Muscle layer of colon (tissue), 2 donors: ENCODE measurements around the gene CSF1R.
"Not testable (repeated sequence)": the region's sequence is repeated elsewhere in the genome, so short reads cannot be mapped to it uniquely, and the experiment has no call there.

Experiments used
- H3K27ac ChIP-seq: one replicate; pipeline ENCODE4 v1.7.0; 2013; ENCODE audit warnings: low read depth, mild to moderate bottlenecking, low read length, moderate library complexity
- H3K27me3 ChIP-seq, 2 donors: one replicate each; pipeline ENCODE4 v1.7.0; 2013; ENCODE audit warnings: low read length in 2 of 2, mild to moderate bottlenecking in 2 of 2; ENCODE audit not compliant: insufficient read depth in 2 of 2, control insufficient read depth in 1 of 2
- H3K36me3 ChIP-seq: one replicate; pipeline ENCODE4 v1.7.0; 2013; ENCODE audit warnings: mild to moderate bottlenecking, low read length; ENCODE audit not compliant: insufficient read depth
- H3K4me1 ChIP-seq: one replicate; pipeline ENCODE4 v1.7.0; 2013; ENCODE audit warnings: mild to moderate bottlenecking, low read length; ENCODE audit not compliant: insufficient read depth
- H3K4me3 ChIP-seq, 2 donors: one replicate each; pipeline ENCODE4 v1.7.0; 2013; ENCODE audit warnings: low read length in 2 of 2, low read depth in 1 of 2, mild to moderate bottlenecking in 1 of 2, moderate library complexity in 1 of 2
- H3K9ac ChIP-seq: one replicate; pipeline ENCODE4 v1.7.0; 2013; ENCODE audit warnings: low read length
- H3K9me3 ChIP-seq: one replicate; pipeline ENCODE4 v1.7.0; 2013; ENCODE audit warnings: mild to moderate bottlenecking, low read length
- donor health status: abdominal sarcoma.
- donor health status: Adenocarcinoma of cecum.

The CSF1R gene

GRCh38 chr5:150084754-150085153, 1.6 kb downstream of the CSF1R start:
- H3K4me3 ChIP-seq, H3K9me3 ChIP-seq, H3K9ac ChIP-seq, H3K4me1 ChIP-seq, H3K36me3 ChIP-seq, H3K27ac ChIP-seq, H3K27me3 ChIP-seq: not testable (repeated sequence)

GRCh38 chr5:150082889-150083288, 3.5 kb downstream of the CSF1R start:
- no peaks in the 10 kb centered on the region for H3K36me3 ChIP-seq
- H3K4me3 ChIP-seq = no peak overlapping the region
- no peak overlapping the region for H3K9ac ChIP-seq
- H3K27me3 ChIP-seq = no peaks in the 10 kb centered on the region
- H3K9me3 ChIP-seq = no peaks in the 10 kb centered on the region
- H3K27ac ChIP-seq = no peak overlapping the region
- H3K4me1 ChIP-seq = no peaks in the 10 kb centered on the region

- Histone ChIP-seq H3K27ac (no peak overlapping the region), H3K36me3 (no peaks in the 10 kb centered on the region), H3K4me1 (no peaks in the 10 kb centered on the region), H3K9me3 (no peaks in the 10 kb centered on the region), H3K9ac (no peak overlapping the region), H3K27me3 (no peaks in the 10 kb centered on the region), H3K4me3 (no peak overlapping the region)
These were observed 4.0 kb downstream of the CSF1R start for GRCh38 chr5:150082374-150082773.

- Histone ChIP-seq H3K36me3 (no peaks in the 10 kb centered on the region), H3K4me1 (no peaks in the 10 kb centered on the region), H3K27ac (no peak overlapping the region), H3K9me3 (no peaks in the 10 kb centered on the region), H3K27me3 (no peaks in the 10 kb centered on the region), H3K9ac (no peak overlapping the region), H3K4me3 (no peak overlapping the region)
These were observed 4.6 kb downstream of the CSF1R start for GRCh38 chr5:150081541-150082283.

GRCh38 chr5:150080696-150081435, 5.5 kb downstream of the CSF1R start:
- H3K36me3 ChIP-seq = no peaks in the 10 kb centered on the region
- H3K4me1 ChIP-seq = no peaks in the 10 kb centered on the region
- H3K27ac ChIP-seq = no peak overlapping the region
- H3K9me3 ChIP-seq = no peaks in the 10 kb centered on the region
- no peaks in the 10 kb centered on the region for H3K27me3 ChIP-seq
- H3K4me3 ChIP-seq = no peak overlapping the region
- no peak overlapping the region for H3K9ac ChIP-seq

- Histone ChIP-seq H3K27me3 (no peaks in the 10 kb centered on the region), H3K27ac (no peak overlapping the region), H3K36me3 (no peaks in the 10 kb centered on the region), H3K9ac (no peak overlapping the region), H3K4me3 (no peak overlapping the region), H3K4me1 (no peaks in the 10 kb centered on the region), H3K9me3 (no peaks in the 10 kb centered on the region)
These were observed 6.4 kb downstream of the CSF1R start for GRCh38 chr5:150079909-150080461.

GRCh38 chr5:150078802-150079689, 7.3 kb downstream of the CSF1R start:
- H3K9me3 ChIP-seq = no peaks in the 10 kb centered on the region
- H3K4me3 ChIP-seq = no peak overlapping the region
- no peaks in the 10 kb centered on the region for H3K27me3 ChIP-seq
- H3K9ac ChIP-seq = no peak overlapping the region
- H3K36me3 ChIP-seq = no peaks in the 10 kb centered on the region
- H3K27ac ChIP-seq = no peak overlapping the region
- no peaks in the 10 kb centered on the region for H3K4me1 ChIP-seq

- H3K9me3 ChIP-seq = no peaks in the 10 kb centered on the region
- H3K27ac ChIP-seq = no peak overlapping the region
- no peak overlapping the region for H3K4me3 ChIP-seq
- no peaks in the 10 kb centered on the region for H3K27me3 ChIP-seq
- no peaks in the 10 kb centered on the region for H3K36me3 ChIP-seq
- no peak overlapping the region for H3K9ac ChIP-seq
- no peaks in the 10 kb centered on the region for H3K4me1 ChIP-seq
These were observed 8.2 kb downstream of the CSF1R start for GRCh38 chr5:150077996-150078801.

- Histone ChIP-seq H3K27me3 (no peaks in the 10 kb centered on the region), H3K9me3 (no peaks in the 10 kb centered on the region), H3K27ac (no peak overlapping the region), H3K36me3 (no peaks in the 10 kb centered on the region), H3K4me3 (no peak overlapping the region), H3K4me1 (no peaks in the 10 kb centered on the region), H3K9ac (no peak overlapping the region)
These were observed 9.3 kb downstream of the CSF1R start for GRCh38 chr5:150077060-150077459.

- no peaks in the 10 kb centered on the region for H3K27me3 ChIP-seq
- no peaks in the 10 kb centered on the region for H3K4me1 ChIP-seq
- no peaks in the 10 kb centered on the region for H3K9me3 ChIP-seq
- no peak overlapping the region for H3K27ac ChIP-seq
- no peaks in the 10 kb centered on the region for H3K36me3 ChIP-seq
- no peak overlapping the region for H3K9ac ChIP-seq
- H3K4me3 ChIP-seq = no peak overlapping the region
These were observed 10.5 kb downstream of the CSF1R start for GRCh38 chr5:150075806-150076205.
